Measurements from ENCODE around the gene EDNRB. TPM values are rescaled to one million over a fixed set of nuclear protein-coding genes. Genes with fewer than 3 reads are reported as not detected.
"Not testable (repeated sequence)": the region's sequence is repeated elsewhere in the genome, so short reads cannot be mapped to it uniquely, and the experiment has no call there.

The EDNRB gene
- polyA plus RNA-seq (2013, experiment 1 of 2; ENCODE audit: insufficient read length): 0.16 TPM
- 1.3 TPM for polyA plus RNA-seq (2013, experiment 2 of 2; ENCODE audit: insufficient read length)

DNA sequence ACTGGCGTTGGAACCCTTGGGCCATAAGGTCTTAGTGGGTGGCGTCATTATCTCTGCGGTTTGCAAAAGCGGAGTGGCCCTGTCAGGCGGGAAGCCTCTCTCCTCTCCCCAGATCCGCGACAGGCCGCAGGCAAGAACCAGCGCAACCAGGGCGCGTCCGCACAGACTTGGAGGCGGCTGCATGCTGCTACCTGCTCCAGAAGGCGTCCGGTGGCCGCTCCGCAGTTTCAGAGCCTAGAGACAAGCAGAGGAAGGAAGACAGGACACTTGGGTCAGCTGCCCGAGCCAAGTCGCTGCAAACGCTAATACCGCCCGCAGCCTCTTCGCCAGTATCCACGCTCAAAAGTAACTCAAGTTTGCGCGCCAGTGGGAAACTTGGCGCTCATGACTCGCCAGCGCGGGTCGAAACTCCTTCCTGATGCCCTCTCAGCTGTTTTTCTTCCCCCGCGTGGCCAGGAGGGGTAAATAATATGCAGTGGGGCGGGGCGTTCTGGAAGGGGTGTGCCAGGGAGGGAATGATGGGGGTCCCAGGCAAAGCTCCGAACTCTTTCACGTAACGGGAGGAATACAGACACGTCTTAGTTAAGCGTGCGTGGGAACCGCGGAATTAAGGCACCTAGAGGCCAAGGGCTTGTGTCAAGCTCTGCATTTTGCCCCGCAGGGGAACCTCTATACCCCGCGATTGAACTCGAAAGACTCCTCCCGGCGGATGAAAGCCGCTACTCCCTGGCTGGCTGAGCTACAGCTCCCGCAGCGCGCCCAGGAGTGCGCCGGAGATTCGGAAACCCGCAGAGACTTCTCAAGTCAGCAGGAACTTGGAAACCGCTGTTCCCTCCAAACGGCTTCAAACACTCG is at the start of gene EDNRB:
TSS of gene EDNRB (minus strand) at position 441 of the 855 bp plus-strand sequence. CDS start at position 183, 258 bp downstream.
- DNase-seq: peak; percentile 13

- no peak for DNase-seq
Measured at GRCh38 chr13:77966671-77967070, 48.0 kb upstream of the EDNRB start.

DNA sequence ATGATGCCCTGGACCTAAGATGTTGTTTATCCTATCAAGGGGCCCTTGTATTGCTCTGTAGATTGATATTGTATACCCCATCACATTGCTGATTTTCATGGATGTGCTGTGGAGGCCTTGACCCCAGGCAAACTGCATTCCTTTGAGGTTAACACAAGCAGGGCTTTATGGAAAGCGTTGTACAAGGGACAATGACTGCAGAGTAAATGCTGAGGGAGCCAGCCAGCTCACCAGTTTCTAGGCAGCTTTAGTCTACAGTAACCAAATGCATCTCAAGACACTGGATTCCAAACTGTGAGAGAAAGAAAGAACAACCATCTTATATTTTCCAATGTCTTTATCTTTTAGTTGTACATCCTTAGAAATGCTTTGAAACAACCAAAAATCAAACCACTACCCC is 34.1 kb upstream of the EDNRB start:
- no peak for DNase-seq

DNA sequence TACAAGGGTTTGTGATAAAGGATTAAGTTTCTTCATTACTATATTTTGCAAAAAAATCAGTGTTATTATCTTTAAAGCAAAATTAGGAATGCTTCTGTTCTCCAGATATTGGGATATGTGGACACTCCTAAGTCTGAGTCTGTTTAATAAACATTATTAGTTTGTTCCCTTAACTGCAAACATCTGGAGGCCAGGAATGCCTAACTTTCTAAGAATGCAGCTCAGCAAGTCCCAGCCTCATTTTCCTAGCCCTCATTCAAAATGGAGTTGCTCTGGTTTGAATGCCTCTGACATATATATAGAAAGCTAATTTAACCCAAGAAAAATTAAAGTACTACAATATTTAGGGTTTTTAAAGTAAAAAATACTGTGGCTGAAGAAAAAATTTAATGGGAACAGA is 33.6 kb upstream of the EDNRB start:
- DNase-seq: no peak

GRCh38 chr13:77946522-77946921 is 27.9 kb upstream of the EDNRB start:
- no peak for DNase-seq

GRCh38 chr13:77935063-77935462 is 16.4 kb upstream of the EDNRB start:
- not testable (repeated sequence) for DNase-seq

- no peak for DNase-seq
Measured at GRCh38 chr13:77930430-77930829, 11.8 kb upstream of the EDNRB start.

- DNase-seq: no peak
Measured at GRCh38 chr13:77928909-77929308, 10.3 kb upstream of the EDNRB start.

GRCh38 chr13:77925616-77926015 is 7.0 kb upstream of the EDNRB start:
- no peak for DNase-seq

DNA sequence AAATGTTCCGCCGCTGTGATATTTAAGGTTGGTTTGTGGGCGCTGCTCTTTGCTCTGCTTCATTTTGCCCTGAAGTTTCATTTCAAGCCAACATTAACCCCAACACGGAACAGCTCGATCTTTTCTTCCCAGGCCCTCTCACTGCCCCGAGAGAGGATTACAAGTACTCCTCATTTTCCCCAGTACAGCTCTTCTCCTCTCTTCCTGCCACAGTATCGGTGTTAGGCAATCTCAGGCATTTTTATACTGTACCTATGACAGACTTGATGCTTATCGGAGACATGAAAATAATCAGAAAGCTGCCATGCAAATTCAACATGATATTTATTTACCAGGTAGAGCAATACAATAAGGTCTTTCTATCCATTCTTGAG is 1.3 kb upstream of the EDNRB start:
- DNase-seq: no peak

GRCh38 chr13:77919246-77919920 is 752 bp upstream of the EDNRB start:
- peak; percentile 15 for DNase-seq

GRCh38 chr13:77916488-77916887 is 2.1 kb downstream of the EDNRB start:
- no peak for DNase-seq

DNA sequence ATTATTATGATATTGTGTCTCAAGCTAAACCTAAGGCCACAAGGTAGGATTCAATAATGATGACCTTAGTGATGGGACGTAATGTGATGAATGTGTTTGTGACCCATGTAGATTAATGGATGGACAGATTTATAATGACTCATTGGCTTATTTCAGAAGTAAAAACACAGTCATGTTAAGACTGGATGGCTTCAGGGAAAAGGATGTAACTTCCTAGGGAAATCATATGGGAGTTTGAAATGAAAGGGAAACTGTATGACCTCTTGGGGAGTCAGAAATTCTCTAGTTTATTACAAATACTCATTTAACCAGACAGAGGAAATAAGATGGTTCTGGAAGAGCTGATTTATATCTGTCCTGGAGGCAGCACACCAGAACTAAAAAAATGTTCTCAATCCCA is 2.9 kb downstream of the EDNRB start:
- DNase-seq: no peak

GRCh38 chr13:77913003-77913402 is 5.6 kb downstream of the EDNRB start:
- no peak for DNase-seq

- no peak for DNase-seq
Measured at GRCh38 chr13:77911751-77912150, 6.9 kb downstream of the EDNRB start.

DNA sequence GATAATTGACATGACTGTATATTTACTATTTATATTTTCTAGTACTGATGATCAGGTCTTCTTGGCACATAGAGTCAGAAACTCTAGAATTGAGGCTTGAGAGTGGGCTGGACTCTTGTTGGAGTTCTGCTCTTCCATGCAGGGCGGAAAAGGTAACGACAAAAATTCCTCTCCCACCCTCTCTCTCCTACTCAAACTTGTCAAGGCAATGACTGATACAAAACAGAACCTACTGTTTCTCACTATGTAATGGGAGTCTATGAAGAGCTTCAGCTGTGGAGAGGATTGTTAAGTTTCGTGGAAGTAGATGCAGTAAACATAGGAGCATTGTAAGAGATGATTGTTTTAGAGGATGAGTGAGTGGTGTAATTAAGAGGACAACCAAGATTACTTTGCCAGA is 8.8 kb downstream of the EDNRB start:
- DNase-seq: no peak

DNA sequence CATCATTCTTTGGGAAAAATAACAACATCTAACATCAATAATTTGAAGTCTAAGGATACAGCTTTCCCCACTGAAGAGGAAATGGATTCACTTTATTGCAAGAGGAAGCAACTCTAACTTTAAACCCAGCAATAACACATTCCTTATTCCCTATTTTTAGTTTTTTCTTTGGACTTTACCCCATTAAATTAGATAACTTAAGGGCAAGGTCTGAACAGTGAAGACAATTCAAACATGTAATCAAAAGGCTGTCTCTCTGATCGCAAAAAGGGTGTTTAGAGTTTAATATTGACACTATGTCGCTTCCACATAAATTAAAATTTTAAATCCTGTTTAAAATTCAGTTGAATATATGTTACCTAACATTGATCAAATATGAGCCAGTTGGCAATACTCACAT is 10.1 kb downstream of the EDNRB start:
- DNase-seq: no peak

- no peak for DNase-seq
Measured at GRCh38 chr13:77907666-77908341, 10.8 kb downstream of the EDNRB start.

DNA sequence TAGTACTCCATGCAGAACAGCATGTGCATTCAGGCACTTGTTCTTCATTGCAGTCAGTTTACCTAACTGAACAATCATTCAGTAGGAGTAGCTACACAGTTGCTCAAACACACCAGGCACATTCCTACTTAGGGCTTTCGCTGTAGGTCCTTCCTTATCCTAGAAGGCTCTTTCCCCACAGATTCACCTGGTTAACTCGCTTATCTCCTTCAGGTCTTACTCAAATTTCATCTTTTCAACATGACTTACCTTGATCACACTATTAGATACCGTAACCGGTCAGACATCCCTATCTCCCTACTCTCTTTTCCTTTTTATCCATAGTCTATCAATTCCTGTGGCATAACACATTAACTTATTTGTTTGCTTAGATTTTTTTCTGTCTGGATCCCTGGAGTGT is 14.6 kb downstream of the EDNRB start:
- no peak for DNase-seq

DNA sequence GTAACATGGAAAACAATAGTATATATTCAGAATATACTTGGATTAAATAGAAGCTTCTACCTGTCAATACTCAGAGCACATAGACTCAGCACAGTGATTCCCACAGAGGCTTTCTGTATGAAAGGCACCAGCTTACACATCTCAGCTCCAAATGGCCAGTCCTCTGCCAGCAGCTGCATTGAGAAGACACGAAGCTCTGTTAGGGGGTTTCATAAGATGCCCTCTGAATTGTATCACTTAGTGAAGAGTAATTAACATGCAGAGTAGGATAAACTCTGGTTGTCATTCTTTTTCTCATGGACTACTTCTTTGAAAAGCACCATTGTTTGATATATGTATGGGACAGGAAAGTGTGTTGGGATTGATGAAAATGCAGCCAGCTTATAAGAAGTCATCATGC is 15.2 kb downstream of the EDNRB start:
- DNase-seq: no peak

DNA sequence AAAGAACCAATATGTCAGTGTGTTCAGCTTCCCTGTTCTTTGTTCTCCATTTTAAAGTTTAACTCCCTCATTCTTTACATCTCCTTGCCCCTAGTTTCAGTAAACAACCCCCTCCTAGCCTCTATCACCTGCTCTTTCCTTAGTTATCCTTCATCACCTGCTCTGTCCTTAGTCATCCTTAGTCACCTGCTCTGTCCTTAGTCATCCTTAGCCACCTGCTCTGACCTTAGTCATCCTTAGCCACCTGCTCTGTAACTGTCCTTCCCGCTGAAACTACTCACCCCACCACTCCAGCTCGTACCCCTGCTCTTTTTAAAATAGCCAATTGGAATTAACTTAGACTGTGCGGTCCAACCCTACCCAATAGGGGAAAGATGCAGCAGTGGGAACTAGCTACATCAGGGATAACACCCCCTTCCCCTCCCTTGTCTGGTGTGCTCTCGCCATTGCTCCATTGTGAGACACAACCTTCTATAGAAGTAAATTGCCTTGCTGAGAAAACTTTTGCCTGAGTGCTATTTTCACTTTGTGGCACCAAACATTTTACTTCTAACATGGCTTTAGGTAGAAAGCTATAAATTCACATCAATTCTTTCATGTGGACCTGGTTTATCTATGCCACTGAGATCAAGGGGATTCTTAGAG is 16.2 kb downstream of the EDNRB start:
- DNase-seq: no peak

GRCh38 chr13:77898097-77898496 is 20.5 kb downstream of the EDNRB start:
- DNase-seq: no peak

GRCh38 chr13:77896977-77897376 is 21.7 kb downstream of the EDNRB start:
- no peak for DNase-seq

Data from fibroblast of skin of scalp (primary cell).